ENCODE data around the gene APLP1.
"Not testable (repeated sequence)": the region's sequence is repeated elsewhere in the genome, so short reads cannot be mapped to it uniquely, and the experiment has no call there.

The APLP1 gene

DNA sequence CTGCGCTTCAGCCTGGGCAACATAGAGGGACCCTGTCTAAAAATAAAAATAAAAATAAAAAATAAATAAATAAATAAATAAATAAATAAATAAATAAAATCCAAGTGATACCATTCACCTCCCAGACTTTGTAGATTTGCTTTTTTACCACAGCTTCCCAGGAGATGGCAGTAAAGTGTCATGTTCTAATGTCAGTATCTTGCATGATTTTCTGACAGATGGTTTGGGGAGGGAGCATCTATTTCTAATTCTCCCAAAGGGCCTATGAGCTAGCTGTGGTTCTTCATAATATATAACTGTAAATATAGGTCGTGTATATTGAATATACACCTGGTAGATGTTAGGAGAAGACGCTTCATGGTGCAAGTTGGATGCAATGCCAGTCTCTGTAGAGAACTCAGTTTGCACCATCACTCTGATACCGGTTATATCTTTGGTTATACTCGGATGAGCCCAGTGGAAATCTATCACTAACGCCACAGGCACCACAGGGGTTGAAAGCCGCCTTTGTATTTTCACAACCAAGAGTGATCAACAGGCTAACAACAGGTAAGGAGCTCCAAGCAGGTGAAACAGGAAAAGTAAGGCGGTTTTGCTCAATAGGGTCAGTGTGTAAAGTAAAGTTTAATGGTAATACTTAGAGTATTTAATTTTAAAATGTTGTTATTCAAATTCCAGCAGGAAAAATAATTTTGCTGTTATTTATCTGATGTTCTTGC lies 13.9 kb downstream of the APLP1 start:
- in situ Hi-C loops (cut with MboI; ENCODE audit: low sequenced_read_pairs): no loop called here

DNA sequence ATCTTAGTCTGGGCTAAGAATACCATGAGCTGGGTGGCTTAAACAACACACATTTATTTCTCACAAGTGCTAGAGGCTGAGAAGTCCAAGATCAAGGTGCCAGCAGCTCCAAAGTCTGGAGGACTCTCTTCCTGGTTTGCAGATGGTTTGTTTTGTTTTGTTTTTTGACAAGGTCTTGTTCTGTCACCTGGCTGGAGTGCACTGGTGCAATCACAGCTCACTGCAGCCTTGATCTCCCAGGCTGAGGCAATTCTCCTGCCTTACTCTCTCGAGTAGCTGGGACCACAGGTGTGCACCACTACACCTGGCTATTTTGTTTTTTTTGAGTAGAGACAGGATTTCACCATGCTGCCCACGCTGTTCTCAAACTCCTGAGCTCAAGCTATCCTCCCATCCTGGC lies 15.5 kb downstream of the APLP1 start:
- in situ Hi-C loops (cut with MboI; ENCODE audit: low sequenced_read_pairs): no loop called here

DNA sequence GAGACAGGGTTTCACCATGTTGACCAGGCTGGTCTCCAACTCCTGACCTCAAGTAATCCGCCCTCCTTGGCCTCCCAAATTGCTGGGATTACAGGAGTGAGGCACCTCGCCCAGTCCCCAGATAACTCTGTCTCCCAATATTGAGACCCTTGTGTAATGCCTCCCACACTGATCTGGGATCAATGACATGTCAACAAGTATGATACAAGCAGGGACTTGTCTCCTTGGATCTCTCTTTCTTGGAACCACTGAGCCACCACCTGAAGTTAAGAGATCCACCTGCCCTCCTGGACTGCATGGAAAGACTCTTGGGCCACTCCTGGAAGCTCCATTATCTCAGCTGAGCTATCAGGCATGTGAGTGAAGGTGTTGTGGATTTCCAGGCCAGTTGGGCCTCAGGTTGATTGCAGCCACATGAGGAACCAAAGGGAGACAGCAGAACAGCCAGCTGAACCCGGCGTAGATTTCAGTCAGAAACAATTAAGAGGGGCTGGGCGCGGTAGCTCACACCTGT lies 16.9 kb downstream of the APLP1 start:
- in situ Hi-C loops (cut with MboI; ENCODE audit: low sequenced_read_pairs): no loop called here

- in situ Hi-C loops (cut with MboI; ENCODE audit: low sequenced_read_pairs): no loop called here
Observed at GRCh38 chr19:35885904-35886303, 17.5 kb downstream of the APLP1 start.

DNA sequence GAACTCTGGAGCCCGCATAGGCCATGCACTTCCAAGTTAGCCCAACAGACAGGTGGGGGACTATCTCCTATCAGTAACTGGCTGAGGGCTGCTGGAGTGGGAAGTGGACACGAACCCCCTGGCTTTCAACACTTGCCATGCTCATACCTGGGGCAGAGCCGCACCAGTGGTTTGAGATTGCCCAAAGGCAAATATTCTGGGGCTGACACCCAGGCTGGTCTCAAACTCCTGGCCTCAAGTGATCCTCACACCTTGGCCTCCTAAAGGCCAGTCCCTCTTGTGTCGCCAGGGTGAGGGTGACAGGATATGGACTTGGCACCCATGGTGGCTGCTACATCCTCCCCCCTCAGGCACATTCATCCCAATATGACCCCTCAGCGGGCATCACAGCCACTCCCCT lies 18.8 kb downstream of the APLP1 start:
- in situ Hi-C loops (cut with MboI; ENCODE audit: low sequenced_read_pairs): no loop called here

DNA sequence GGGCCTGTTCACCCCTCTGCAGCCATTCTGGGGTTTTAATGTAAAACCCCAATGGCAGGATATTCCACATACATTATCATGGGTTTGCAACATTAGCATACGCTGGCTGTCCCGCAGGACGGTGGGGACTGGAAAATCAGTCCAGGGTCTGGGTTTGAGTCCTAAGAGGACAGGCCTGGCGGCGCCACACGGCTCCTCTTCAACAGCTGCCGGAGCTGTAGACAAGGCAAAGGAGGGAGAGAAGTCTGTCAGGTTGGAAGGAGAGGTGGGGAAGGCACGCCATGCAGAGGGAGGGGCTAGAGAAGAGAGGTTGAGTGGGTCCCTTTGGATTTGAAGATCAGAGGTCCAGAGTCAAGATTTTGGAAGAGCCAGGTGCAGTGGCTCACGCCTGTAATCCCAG lies 20.0 kb downstream of the APLP1 start:
- in situ Hi-C loops (cut with MboI; ENCODE audit: low sequenced_read_pairs): no loop called here

DNA sequence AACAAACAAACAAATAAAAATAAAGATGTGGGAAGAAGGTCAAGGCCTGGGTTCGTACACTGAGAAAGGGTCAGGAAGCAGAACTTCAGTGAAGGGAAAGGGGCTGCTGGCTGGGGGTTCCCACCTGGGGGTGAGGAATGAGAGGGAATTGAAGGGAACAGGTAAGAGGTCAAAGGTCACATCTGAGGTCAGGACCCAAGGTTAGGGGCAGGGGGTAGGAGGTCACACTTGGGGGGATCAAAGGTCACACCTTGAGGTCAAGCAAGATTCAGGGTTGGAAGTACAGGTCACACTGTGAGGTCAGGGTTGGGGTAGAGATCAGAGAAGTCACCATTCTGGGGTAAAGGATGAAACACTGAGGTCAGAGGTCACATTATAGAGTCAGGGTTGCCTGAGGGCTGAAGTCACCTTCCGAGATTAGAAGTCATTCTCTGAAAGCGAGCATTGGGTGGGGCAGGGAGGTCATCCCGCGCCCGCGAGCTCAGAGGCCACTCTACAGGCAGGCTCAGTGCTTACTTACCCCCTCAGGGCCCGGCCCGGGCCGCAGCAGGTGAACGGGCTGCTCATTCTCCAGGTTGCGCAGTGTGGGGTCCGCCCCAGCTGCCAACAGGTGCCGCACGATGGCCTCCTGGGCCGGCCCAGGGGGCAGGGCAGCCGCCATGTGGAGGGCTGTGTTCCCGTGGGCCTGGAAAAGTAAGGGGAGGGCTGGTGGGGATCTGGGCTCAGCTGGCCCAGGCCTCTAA lies 21.2 kb downstream of the APLP1 start:
- in situ Hi-C loops (cut with MboI; ENCODE audit: low sequenced_read_pairs): no loop called here

- in situ Hi-C loops (cut with MboI; ENCODE audit: low sequenced_read_pairs): no loop called here
Observed at GRCh38 chr19:35890113-35890650, 21.8 kb downstream of the APLP1 start.

- in situ Hi-C loops (cut with MboI; ENCODE audit: low sequenced_read_pairs): not testable (repeated sequence)
Observed at GRCh38 chr19:35891819-35892218, 23.4 kb downstream of the APLP1 start.

DNA sequence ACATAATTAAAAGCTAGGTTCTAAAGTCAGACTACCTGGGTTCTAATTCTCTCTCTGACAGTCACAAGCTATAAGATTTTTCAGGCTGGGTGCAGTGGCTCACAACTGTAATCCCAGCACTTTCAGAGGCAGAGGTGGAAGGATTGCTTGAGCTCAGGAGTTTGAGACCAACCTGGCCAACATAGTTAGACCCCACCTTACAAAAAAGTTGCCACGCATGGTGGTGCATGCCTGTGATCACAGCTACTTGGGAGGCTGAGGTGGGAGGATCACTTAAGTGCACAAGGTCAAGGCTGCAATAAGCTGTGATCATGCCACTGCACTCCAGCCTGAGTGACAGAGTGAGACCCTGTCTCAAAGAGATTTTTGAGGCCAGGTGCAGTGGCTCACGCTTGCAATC lies 26.0 kb downstream of the APLP1 start:
- in situ Hi-C loops (cut with MboI; ENCODE audit: low sequenced_read_pairs): no loop called here

GRCh38 chr19:35895911-35896642 lies 27.7 kb downstream of the APLP1 start:
- in situ Hi-C loops (cut with MboI; ENCODE audit: low sequenced_read_pairs): no loop called here

- in situ Hi-C loops (cut with MboI; ENCODE audit: low sequenced_read_pairs): no loop called here
Observed at GRCh38 chr19:35896643-35897040, 28.3 kb downstream of the APLP1 start.

DNA sequence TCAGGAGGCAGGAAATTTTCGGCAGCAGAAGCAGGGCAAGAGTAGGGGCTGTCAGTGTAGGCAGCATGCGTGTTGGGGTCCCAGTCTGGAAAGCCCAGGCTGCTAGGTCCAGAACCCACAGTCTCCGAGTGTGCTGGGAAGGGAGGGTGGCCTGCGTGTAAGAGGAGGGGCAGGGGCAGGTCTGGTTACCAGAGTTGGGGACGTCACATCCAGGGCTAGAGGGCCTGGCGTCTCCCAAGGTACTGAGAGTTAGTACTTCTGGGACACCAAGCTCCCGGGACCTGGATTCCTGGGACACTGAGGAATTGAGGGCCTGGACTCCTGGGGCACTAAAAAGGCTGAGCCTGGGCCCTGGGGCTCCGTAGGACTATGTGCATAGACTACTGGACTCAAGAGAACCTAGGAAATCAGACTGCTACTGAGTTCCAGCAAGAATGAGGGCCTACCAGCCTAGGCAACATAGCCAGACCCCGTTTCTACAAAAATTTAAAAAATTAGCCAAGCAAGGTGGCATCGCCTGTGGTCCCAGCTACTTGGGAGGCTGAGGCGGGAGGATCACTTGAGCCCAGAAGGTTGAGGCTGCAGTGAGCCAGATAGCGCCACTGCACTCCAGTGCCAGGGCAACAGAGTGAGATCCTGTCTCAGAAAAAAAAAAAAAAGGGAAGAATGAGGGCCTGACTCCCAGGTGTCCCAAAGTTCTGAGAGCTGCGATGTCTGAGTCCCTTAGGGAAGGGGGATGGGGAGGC lies 29.5 kb downstream of the APLP1 start:
- in situ Hi-C loops (cut with MboI; ENCODE audit: low sequenced_read_pairs): no loop called here

GRCh38 chr19:35898499-35898809 lies 30.1 kb downstream of the APLP1 start:
- in situ Hi-C loops (cut with MboI; ENCODE audit: low sequenced_read_pairs): no loop called here

DNA sequence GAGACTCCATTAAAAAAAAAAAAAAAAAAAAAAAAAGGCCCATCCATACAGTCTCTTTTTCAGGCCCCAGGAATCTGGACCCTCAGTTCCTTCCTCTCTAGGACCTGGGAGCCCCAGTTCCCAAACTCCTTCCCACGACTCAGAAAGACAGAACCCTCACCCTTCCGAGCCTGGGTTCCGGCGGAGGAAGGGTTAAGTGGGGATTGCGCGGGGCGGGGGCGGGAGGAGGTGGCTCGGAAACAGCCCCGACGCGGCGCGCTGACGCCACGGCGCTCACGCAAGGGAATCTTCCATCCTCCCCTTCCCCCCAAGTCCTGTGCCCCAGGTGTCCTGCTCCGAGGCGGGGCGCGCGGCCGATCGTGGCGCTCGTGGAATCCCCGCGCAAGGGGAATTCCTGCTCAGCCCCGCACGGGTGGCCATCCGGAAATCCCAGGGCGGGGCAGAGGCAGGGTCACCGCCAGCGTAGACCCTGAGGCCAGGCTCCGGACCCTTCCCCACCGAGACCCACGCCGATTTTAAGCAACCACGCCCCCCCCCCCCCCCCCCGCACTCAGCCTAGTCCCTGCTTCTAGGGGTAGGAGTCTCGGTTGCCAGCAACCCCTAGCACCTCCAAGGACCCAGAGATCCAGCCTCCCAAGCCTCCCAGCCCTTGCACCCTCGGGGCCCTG lies 31.3 kb downstream of the APLP1 start:
- in situ Hi-C loops (cut with MboI; ENCODE audit: low sequenced_read_pairs): no loop called here

- in situ Hi-C loops (cut with MboI; ENCODE audit: low sequenced_read_pairs): no loop called here
Observed at GRCh38 chr19:35901055-35901644, 32.8 kb downstream of the APLP1 start.

- in situ Hi-C loops (cut with MboI; ENCODE audit: low sequenced_read_pairs): no loop called here
Observed at GRCh38 chr19:35901854-35902661, 33.7 kb downstream of the APLP1 start, which contains the start of gene HCST. Gene HCST, plus strand, starts transcription at chr19:35902529. Its CDS starts 65 bp downstream, at chr19:35902594.

DNA sequence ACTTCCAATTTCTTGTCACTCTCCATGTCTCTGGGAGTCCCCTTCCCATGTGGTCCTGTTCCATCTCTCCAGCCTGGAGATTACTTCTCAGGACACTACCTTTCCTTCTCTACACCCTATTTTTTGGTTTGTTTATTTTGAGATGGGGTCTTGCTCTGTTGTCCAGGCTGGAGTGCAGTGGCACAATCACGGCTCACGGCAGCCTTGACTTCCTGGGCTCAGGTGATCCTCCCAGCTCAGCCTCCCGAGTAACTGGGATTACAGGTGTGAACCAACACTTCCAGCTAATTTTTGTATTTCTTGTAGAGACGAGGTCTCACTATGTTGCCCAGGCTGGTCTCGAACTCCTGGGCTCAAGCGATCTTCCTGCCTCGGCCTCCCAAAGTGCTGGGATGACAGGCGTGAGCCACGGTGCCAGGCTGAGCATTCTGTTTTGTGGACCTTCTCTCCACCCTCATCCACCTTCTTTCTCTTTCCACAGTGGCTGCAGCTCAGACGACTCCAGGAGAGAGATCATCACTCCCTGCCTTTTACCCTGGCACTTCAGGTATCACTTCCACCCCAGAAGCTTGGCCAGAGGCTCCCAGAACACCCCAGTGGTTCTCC lies 34.6 kb downstream of the APLP1 start:
- in situ Hi-C loops (cut with MboI; ENCODE audit: low sequenced_read_pairs): no loop called here

All from HL-60/S4 (cell line).